T follicular helper cell (primary cell): ENCODE results near the gene SUMO3.
A peak's percentile ranks its signal among the peaks of the same experiment; 100 is the strongest.
"Not testable (repeated sequence)": the region's sequence is repeated elsewhere in the genome, so short reads cannot be mapped to it uniquely, and the experiment has no call there.

ENCODE experiments used
- DNase-seq: peaks from one replicate; pipeline ENCODE4 v3.0.0-alpha.2; 2020; ENCODE audit warnings: low read depth

SUMO3 gene

DNA sequence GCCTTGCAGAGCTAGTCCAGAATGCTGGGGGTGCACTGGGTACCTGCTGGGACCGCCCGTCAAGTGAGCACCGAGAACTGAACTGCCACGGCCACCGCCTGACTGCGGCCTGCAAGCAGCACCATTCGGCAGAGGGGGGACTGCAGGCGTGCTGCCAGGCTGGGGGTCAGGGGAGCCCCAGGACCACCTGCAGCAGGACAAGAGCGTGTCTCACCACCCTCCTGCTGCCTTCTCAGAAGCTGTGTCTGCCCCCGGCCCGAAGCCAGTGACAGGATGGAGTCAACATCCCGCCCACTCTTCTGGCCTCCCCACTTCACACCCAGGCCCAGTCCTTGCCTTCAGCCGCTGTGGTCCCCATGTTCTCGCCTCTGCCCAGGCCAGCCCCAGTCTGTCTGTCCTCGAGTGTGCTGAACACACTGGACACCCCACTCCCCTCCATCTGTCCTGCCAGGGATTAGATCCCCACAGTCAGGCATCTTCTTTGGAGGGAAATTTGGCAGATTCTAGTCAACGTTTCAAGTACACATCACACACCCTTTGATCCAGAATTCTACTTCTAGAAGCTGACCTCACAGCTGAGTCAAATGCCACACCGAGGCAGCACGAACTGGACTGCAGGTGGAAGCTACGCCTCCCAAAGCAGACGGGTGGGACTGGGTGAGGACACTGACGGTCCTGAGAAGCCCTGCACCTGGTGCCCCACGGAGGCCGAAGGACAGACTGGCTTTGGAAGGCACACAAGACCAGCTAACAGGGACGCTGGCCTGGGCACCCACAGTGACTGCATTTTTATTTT is 29.6 kb upstream of the SUMO3 start:
- no peak for DNase-seq

DNA sequence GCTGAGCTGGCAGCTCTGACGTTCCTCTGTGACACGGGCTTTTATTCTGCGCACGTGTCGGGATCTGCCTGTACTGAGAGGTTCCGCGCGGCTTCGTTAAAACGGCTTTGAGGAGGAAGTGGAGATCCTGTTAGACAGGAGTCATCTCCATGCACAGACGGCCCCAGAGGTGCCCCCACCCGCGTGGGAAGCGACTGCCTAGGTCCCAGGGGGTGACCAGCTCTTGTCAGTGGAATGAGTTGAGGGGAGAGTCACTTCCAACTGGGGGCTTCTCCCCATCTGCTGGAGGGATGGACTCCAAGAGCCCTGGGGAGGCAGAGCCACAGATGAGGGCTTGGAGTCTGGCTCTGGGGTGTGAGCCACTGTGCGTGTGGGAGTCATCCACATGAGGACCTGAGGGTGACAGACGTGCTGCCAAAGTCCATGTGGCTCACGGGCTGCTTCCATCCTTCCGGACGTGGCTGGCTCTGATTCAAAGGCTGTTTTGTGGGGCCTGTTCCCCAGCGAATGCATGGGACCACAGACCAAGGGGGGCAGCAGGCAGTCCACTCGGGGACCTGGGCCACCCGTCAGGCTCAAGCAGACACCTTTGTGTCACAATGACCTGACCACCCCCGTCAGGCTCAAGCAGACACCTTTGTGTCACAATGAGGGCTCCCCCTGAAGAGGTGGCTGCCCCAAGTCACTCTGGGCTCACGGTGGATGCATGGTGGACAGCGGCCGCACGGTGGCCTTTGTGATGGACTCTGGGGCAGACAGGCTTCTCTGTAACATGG is 28.8 kb upstream of the SUMO3 start:
- peak; percentile 17 for DNase-seq

DNA sequence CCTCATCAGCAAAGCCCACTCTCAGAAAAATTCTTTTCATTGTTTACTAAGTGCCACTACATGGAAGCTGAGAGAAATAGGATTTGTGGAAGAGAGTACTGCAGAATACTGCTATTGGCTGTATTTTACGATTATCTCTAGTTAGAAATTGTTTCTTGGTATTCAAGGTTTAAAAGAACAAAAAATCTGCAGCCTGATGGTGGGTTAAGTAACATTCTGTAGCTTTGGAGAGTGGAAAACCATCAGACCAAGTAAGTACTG is 28.3 kb upstream of the SUMO3 start:
- no peak for DNase-seq

DNA sequence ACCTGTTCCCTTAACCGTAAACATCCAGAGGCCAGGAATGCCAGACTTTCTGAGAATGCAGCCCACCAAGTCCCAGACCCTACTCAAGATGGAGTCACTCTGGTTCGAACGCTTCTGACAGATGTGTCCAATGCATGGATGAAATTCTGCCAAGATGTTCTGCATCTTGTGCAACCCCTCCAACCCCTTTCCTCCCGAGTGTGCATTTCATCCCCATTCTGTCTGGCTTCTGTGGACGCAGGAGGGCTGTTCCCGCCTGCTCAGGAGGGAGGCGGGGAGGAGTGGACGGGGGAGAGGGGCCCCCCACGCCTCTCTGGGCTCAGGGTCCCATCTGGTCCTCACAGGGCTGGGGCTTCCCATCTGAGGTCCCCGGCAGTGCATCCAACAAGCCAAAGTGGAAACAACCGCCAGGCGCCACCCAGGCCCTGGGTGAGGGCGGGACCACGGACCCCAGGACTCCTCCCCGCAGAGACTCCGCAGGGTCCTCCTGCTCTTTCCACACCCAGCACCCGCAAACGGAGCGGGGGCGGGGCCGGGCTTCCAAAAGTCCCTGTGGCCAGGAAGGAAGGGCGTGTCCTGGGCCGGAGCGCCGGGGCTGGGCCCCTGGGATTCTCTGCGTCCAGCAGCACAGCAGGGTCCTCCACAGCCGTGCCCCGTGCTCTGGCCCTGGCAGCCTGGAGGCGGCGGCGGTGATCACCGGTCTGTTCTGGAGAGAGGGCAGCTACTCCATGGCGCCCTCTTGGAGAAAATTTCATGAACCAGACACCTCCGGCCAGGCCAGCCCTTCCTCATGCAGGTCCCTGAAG is 27.8 kb upstream of the SUMO3 start:
- DNase-seq, result peak; percentile 20

DNA sequence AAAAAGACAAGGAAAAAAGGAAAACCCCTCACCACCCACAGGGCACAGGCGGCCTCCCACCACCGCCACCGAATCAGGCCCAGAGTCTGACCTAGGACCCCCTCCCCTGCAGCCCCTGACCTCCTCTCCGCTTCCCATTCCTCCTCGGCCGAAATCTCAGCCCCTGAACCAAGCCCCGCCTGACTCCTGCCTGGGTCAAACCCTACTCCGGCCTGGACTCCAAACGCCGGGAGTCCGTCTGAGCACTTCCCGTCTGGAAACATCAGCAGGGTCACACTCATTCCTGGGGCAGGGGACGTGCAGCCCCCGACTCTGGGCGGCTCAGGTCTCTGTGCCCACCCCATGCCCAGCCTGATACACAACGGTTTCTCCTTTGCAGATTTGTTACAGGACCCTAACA is 26.4 kb upstream of the SUMO3 start:
- no peak for DNase-seq

DNA sequence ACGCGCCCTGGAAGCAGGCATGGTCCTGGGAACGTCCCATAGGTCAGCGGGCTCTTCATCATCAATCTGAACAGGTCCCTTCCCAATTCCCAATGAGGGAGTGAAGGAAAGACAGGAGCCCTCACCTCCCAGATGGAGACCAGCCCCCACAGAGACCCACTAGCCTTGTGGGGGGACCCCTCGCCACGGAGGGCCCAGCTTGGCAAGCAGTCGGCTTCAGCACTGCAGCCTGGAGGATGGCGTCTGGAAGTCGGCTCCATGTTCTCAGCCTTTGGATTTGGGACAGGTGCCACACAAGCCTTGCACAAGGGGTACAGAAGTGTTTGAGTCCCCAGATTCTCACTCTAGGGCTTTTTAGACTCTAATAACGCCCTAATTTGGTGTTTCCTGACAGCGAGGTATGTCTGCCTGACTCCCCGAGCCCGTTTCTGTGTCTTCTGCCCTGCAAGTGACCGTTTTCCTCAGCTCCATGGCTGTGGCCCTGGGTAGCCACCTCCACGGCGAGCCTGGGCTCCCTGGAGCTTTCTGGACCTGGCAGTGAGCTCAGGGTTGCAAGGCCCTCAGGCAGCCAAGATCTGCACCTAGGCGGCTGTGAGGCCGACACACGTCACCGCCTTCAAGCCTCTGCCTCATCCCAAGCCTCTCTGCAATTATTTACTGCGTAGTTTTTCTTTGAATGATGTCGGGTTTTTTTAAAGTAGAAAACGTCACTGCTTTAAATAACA is 25.0 kb upstream of the SUMO3 start:
- no peak for DNase-seq

DNA sequence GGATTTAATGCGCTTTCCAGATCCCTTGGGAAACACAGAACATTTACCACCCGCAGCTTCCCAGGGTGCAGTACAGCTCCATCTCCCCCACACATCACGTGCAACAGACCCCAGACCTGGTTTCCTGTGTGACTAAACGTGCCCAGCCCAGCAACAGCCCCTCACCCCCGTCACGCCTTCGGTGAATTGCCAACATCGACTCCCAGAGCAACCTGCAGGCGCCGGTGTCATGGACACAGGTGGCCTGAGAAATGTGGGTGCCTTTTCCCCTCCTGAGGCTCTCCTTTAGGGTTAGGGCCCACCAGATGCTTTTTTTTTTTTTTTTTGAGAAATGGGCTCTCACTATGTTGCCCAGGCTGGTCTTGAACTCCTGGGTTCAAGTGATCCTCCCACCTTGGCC is 24.2 kb upstream of the SUMO3 start:
- DNase-seq, result no peak

DNA sequence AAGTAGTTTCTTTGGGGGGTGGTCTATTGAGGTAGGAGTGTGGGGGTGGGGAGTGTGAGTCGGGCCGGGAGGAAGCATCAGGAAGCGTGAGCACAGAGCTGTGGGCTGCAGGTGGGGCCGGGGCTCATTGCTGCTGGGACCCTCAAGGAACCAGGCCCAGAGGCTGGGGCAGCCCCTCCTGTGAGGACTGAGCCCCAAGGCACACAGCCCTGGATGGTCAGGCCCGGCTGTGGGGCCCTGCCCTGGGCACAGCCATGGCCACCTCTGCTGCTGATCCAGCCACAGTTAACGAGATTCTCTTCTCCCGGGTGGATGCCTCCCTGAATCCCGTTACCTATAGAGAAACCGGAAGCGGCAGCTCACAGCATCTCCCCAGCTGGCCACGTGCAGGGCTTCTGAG is 22.9 kb upstream of the SUMO3 start:
- no peak for DNase-seq

DNA sequence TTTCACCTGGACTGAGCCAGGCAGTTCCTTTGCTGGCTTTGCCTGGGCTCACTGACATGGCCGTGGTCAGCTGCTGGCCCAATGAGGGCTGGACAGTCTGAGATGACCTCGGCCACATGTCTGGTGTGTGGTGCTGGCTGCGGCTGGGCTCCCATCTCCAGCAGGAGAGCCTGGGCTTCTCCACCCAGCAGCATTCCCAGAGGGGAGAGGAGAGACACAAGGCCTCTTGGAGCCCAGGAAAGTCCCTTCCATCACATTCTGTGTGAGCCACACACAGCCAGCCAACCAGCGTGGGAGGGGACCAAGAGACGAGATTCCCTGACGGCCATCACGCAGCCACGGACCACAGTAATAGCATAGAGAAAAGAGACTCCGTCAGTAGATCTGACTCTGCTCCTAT is 21.1 kb upstream of the SUMO3 start:
- DNase-seq, result no peak

DNA sequence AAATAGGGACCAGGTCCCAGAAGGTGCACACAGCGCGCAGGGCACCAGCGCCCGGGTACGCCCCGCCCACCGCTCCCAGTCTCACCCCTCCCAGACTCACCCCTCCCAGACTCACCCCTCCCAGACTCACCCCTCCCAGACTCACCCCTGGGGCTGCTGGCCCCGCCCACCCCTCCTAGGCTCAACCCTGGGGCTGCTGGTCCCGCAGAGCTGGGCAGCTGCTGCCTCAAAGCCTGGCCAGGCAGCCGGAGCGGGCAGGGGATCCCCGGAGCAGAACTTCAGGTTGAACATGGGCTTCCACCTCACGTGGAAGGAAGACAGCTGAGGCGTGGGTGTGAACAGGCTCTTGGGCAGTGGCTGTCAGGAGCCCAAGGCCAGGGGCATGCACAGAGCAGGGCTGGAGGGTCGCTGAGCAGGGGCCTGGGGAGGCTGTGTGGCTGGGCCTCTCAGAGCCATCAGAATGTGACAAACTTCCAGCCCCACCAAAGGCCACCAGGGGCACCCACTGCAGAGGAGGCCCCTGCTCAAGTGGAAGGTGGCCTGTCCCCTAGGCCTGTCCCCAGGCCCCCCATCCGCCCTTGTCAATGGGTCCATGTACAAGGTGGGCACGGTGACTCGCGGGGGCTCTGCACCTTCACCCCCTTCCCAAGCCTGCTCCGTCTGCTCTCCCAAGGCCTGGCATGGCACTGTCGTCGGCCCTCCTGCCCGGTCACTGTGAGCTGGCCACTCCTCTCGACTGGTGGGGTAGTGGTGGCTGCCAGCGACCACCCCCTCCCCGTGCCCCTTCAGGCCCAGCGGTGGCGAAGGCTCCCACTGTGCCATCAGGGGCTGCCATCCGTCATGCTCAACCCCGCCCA is 20.4 kb upstream of the SUMO3 start:
- DNase-seq, result no peak

DNA sequence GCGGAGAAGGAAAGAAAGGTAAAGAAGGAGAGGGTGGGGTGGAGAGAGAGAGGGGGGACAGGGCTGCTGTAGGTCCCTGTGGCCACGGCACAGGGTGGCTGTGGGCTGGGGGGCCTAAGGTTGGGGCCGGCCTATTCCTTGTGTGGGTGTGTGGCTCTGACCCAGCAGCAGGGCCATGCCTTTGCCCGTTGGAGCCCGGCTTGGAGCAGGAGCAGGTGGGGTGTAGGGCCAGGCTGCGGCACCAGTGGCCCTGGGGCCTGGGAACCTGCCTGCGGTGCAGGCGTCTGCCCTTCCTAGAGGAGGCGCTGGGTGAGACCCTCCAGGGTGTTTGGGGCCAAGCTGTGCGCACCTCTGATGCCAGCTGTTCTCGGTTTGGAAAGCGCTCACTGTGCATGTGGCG is 19.7 kb upstream of the SUMO3 start:
- no peak for DNase-seq

DNA sequence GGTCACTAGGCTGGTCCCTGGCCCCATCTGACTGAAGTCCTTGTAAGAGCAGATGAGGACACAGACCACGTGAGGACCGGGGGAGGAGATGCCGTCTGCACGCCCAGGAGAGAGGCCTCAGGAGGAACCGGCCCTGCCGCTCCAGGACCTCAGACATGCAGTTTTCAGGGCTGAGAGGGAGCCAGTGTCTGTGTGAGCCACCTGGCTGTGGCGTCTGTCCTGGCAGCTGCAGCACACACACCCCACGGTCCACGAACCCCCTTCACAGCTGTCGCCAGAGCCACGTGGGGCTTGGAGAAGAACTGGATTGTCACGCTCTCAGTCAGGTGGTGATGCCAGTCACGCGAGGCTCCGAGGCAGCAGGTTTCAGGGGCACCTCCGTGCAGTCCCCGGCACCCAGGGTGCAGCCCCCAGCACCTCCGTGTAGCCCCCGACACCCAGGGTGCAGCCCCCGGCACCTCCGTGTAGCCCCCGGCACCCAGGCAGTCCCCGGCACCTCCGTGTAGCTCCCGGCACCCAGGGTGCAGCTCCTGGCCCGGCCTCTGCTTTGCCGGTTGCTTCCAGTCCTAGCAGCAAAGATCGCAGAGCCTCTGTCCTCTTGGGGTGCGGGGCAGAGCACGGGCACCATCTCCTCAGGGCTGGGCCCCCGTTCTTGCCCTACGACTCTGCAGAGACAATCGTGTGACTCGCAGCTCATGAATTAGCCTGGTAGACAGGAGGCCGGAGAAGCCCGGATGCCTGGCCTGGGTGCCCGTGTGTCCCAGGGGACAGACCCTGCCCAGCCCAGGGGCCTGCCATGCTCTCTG is 19.0 kb upstream of the SUMO3 start:
- no peak for DNase-seq

DNA sequence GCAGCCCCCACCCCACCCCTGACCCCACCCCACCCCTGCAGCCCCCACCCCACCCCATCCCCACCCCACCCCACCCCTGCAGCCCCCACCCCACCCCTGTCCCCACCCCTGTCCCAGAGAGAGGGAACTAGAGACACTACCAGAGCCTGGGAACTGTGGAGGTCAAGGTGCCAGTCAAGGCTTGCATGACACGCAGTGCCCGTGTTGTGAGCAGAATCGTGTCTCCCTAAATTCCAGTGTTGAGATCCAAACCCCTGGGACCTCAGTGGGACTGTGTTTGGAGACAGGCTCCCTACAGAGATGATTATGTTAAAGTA is 18.4 kb upstream of the SUMO3 start:
- no peak for DNase-seq

DNA sequence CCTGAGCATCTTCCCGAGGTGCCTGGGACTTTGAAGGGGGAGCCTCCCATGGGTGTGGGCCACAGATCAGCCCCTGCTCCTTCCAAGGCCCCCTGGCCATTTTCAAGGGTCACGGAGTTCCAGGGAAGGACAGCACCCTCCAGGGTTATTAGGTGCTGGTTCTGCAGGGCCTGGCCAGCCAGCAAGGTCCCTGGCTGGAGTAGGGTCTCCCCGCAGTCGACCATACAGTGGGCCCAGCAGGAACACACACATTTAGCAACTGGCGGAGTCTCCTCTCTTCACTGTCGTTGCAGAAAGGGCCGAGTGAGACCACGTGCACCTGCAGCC is 17.7 kb upstream of the SUMO3 start:
- DNase-seq, result no peak

DNA sequence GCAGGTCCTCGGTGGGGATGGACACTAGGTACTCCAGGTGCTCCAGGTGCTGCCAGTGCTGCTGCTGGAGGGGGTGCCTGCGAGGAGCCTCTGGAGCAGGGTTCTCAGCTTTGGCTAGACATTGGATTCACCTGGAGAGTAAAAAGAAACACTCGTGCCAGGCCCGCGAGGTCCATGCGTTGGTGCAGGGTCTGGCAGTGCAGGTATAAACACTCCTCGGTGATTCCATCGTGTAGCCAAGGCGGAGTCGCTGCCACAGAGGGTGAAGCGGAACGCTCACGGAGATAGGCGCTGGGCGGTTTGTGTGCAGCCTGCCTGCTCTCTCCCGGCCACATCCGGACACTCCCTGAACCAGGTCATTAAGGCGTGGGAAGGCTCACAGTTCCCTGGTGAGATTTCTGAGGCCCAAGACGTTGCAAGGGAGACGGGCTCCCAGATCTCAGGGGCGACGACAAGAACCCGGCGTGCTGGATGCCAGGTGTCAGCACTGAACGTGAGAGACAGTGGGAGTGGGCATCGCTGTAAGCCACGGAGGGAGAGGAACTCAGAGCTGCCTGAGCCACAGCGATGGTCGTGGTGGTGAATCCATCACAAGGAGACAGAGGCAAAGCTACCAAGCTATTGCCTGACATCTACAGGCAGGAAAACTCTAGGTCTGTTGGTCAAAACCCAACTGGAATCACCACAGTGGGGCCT is 17.2 kb upstream of the SUMO3 start:
- no peak for DNase-seq

DNA sequence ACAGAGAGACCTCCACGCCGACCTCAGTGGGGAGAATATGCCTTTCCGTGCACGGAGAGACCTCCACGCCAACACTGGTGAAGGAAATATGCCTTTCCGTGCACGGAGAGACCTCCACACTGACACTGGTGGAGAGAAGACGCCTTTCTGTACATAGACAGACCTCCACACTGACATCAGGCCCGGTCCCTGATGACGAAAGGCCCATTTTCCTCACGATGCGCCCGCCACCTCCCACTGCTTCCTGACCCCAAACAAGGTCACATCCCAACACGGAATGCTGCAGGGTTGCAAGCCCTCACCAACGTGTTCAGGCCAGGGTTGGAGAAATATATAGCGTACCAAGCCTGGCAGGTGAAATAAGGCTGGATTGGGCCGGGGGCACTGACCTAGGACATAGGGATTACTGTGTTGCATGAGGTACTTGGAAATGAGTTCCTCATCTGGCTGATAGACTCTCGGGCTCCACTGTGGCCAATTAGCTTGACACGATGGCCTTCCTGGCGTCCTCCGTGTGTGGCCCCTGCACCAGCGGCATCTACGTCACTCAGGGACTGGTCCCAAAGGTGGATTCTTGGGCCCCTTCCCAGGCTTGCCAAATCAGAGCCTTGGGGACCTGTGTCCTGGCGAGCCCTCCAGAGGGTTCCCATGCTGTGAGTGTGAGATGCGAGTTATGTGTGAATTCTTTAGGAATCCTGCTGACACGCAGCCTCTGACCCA is 16.5 kb upstream of the SUMO3 start:
- no peak for DNase-seq

DNA sequence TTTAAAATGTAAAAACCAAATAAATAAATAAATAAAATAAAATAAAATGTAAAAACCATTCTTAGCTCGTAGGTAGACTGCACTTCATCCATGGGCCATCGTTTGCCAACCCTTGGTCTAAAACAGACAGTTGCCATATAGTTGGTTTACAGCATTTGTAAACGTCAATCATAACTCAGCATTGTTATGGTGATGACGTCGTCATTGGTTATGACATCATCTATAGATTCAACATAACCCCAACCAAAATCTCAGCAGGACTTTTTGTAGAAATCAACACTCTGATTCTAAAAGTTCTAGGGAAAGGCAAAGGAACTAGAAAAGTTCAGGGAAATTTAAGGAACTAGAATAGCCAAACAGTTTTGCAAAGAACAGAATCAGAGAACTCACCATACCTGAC is 15.8 kb upstream of the SUMO3 start:
- no peak for DNase-seq

DNA sequence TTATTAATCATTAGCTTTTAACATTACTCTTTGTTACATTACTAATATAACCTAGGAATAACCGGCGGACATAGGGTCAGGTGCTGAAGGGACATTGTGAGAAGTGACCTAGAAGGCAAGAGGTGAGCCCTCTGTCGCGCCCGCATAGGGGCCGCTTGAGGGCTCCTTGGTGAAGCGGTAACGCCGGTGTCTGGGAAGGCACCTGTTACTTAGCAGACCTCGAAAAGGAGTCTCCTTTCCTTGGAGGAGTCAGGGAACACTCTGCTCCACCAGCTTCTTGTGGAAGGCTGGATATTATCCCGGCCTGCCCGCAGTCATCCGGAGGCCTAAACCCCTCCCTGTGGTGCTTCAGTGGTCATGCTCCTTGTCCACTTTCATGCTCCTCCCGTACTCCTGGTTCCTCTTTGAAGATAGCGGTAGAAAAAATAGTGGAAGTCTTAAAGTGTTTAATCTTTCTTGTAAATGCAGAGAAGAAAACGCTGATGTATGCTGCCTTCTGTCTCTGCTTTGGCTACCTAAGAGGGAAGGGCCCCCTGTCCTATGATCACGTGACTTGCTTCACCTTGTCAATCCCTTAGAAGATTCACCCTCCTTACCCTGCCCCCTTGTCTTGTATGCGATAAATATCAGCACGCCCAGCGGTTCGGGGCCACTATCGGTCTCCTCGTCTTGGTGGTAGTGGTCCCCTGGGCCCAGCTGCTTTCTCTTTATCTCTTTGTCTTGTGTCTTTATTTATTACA is 14.8 kb upstream of the SUMO3 start:
- DNase-seq, result not testable (repeated sequence)
